ENCODE measurements around the gene ALS2CL.

Gene ALS2CL

DNA sequence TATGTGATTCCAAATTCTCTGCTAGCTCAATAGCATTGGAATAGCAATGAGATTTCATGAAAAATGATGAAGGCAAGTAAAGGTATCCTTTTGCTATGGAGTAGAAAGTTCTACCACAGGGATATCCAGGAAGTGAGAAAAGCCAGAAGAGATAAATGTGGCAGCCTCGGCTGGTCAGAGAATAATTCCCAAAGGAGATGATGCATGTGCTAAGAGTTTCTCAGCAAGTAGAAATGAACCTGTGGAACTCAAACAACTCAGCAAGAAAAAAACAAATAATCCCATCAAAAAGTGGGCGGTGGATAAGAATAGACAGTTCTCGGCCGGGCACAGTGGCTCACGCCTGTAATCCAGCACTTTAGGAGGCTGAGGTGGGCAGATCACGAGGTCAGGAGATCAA, 38.2 kb downstream of the ALS2CL start:
- no peak overlapping the region for H3K4me3 ChIP-seq (ENCODE audit: low read length)
- TF ChIP-seq, protein P1, sequence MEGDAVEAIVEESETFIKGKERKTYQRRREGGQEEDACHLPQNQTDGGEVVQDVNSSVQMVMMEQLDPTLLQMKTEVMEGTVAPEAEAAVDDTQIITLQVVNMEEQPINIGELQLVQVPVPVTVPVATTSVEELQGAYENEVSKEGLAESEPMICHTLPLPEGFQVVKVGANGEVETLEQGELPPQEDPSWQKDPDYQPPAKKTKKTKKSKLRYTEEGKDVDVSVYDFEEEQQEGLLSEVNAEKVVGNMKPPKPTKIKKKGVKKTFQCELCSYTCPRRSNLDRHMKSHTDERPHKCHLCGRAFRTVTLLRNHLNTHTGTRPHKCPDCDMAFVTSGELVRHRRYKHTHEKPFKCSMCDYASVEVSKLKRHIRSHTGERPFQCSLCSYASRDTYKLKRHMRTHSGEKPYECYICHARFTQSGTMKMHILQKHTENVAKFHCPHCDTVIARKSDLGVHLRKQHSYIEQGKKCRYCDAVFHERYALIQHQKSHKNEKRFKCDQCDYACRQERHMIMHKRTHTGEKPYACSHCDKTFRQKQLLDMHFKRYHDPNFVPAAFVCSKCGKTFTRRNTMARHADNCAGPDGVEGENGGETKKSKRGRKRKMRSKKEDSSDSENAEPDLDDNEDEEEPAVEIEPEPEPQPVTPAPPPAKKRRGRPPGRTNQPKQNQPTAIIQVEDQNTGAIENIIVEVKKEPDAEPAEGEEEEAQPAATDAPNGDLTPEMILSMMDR (conservative IDR thresholded peaks at IDR 0.05; ENCODE audit: low read depth, low read length), result no peak
- DNase-seq (ENCODE audit: low read depth), result no peak

GRCh38 chr3:46651084-46651483, 42.4 kb downstream of the ALS2CL start:
- DNase-seq (ENCODE audit: low read depth), result no peak
- TF ChIP-seq, protein P1 (conservative IDR thresholded peaks at IDR 0.05; ENCODE audit: low read depth, low read length), result no peak
- H3K4me3 ChIP-seq (ENCODE audit: low read length), result no peak overlapping the region

DNA sequence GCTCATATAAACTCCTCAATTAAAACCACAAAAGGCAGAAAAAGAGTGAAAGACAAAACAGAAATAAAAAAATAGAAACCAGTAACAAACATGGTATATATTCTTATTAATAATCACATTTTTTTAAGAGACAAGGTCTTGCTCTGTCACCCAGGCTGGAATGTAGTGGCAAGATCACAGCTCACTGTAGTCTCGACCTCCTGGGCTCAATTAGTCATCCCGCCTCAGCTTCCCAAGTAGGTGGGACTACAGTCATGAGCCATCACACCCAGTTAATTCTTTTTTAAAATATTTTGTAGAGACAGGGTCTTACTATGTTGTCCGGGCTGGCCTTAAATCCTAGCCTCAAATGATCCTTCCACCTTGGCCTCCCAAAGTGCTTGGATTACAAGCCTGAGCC, 44.0 kb downstream of the ALS2CL start:
- TF ChIP-seq, protein P1 (conservative IDR thresholded peaks at IDR 0.05; ENCODE audit: low read depth, low read length), result no peak
- H3K4me3 ChIP-seq (ENCODE audit: low read length), result no peak overlapping the region
- DNase-seq (ENCODE audit: low read depth), result no peak

DNA sequence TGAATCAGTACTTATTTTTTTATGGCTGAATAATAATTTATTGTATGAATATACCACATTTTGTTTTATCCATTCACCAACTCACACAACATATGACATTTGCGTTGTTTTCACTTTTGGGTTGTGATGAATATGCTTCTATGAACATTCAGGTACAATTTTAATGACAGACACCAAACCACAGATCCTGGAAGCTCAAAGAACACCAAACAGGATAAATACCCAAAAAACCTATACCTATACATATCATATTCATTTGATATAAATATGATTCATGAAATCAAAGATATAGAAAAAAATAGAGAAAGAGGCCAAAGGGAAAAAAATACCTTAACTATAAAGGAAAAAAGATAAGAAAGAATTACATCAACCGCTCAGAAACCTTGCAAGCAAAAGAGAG, 45.4 kb downstream of the ALS2CL start:
- TF ChIP-seq, protein P1 (conservative IDR thresholded peaks at IDR 0.05; ENCODE audit: low read depth, low read length), result no peak
- DNase-seq (ENCODE audit: low read depth), result no peak

DNA sequence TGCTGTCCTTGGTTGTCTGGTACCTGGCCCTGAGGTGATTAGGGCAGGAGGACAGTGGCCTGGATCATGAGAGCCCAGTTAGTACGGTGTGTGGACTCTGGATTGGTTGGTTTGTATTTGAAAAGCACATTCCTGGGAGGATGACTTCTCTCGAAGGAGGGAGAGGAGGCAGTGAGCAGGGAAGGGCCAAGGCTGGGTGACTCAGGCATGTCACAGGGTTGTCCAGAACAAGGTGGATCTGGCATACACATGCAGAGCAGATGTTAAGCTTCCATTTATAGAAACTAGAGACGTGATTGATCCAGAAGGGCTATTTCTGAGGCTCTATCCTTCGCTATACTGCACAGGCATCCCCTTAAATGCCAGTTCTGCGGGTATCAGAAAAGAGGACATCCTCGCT, 46.8 kb downstream of the ALS2CL start:
- no peak for DNase-seq (ENCODE audit: low read depth)
- TF ChIP-seq, protein P1 (conservative IDR thresholded peaks at IDR 0.05; ENCODE audit: low read depth, low read length), result no peak
- no peak overlapping the region for H3K4me3 ChIP-seq (ENCODE audit: low read length)

More for the DNA sequence above, 45.4 kb downstream of the ALS2CL start:
- no peak overlapping the region for H3K4me3 ChIP-seq (ENCODE audit: low read length)

- no peak for DNase-seq (ENCODE audit: low read depth)
- H3K4me3 ChIP-seq (ENCODE audit: low read length), result no peak overlapping the region
- TF ChIP-seq, protein P1 (conservative IDR thresholded peaks at IDR 0.05; ENCODE audit: low read depth, low read length), result no peak
Observed at GRCh38 chr3:46643701-46644100, 49.8 kb downstream of the ALS2CL start.

GRCh38 chr3:46642971-46643370, 50.5 kb downstream of the ALS2CL start:
- DNase-seq (ENCODE audit: low read depth), result no peak
- H3K4me3 ChIP-seq (ENCODE audit: low read length), result no peak overlapping the region
- TF ChIP-seq, protein P1 (conservative IDR thresholded peaks at IDR 0.05; ENCODE audit: low read depth, low read length), result no peak
